ENCODE measurements around the gene COQ6. TPM values are rescaled to one million over a fixed set of nuclear protein-coding genes. Genes with fewer than 3 reads are reported as not detected.

The COQ6 gene
- total and polyA plus RNA-seq, 2 of the 8 experiments (the other 6 are each of a cell fraction or from before 2014, with no cell fraction given) = 9.5 to 15.5 TPM

GRCh38 chr14:73937012-73937411, 13.1 kb upstream of the COQ6 start:
- TF ChIP-seq EGR1 (IDR thresholded peaks at IDR 0.05; ENCODE audit: borderline replicate concordance, low read depth, low read length) = no peak
- TF ChIP-seq NANOG (IDR thresholded peaks at IDR 0.05; ENCODE audit: insufficient read depth, low read depth, low read length, poor library complexity, severe bottlenecking) = no peak
- no peak for TF ChIP-seq SIN3A (conservative IDR thresholded peaks at IDR 0.05 in 1 of 2, IDR thresholded peaks at IDR 0.05 in 1 of 2; ENCODE audit: low read depth in 1 of 2, low read length in 2 of 2)
- H3K4me3 ChIP-seq (ENCODE audit: extremely low read depth in 1 of 4, insufficient read depth in 2 of 4, low read depth in 3 of 4, low read length in 4 of 4) = no peak overlapping the region
- H2BK12ac ChIP-seq (ENCODE audit: low read depth, low read length) = no peak overlapping the region
- 86% methylated on average over 2 of the region's 2 CpGs; no CpG with 5 or more reads in 1 of the 2 experiments for WGBS, 2 experiments (ENCODE audit: extremely low coverage in 1 of 2, insufficient coverage in 1 of 2, insufficient read length in 1 of 2, insufficient replicate concordance in 2 of 2, low coverage in 1 of 2, low lambda C conversion rate in 2 of 2, missing lambda C conversion rate in 1 of 2)
- ChIA-PET CTCF (ENCODE audit: partially characterized antibody) (interaction anchor here (1.9 to 2.2 kb wide), 2 partner anchors 7 to 9 kb away, joined by 4 to 12 read pairs; no protein-coding TSS in a partner anchor), POLR2A (ENCODE audit: partially characterized antibody) (no interaction called here)
- H2AFZ ChIP-seq (ENCODE audit: low read length) = no peak overlapping the region
- H3K27ac ChIP-seq (ENCODE audit: low read depth, low read length) = no peak overlapping the region
- H3K4ac ChIP-seq (replicated peaks; ENCODE audit: insufficient read length, low read depth, low read length) = no peak overlapping the region
- no peaks in the 10 kb centered on the region for H3K23me2 ChIP-seq (ENCODE audit: low read depth, low read length)
- no peaks in the 10 kb centered on the region for H4K20me1 ChIP-seq (replicated peaks in 1 of 2; ENCODE audit: control insufficient read depth in 1 of 2, insufficient read depth in 2 of 2, low read length in 2 of 2)
- no peak overlapping the region for H3K9ac ChIP-seq (replicated peaks in 1 of 4; ENCODE audit: extremely low read depth in 1 of 4, low read depth in 3 of 4, low read length in 3 of 4)
- H3K4me1 ChIP-seq (replicated peaks in 1 of 4; ENCODE audit: control insufficient read depth in 3 of 4, insufficient read depth in 4 of 4, low read length in 3 of 4) = no peaks in the 10 kb centered on the region
- H3K23ac ChIP-seq (ENCODE audit: insufficient read length) = no peak overlapping the region
- H2BK120ac ChIP-seq (replicated peaks; ENCODE audit: low read depth, low read length) = no peak overlapping the region
- no peak overlapping the region for H3K18ac ChIP-seq (ENCODE audit: extremely low read depth, low read length)
- no peaks in the 10 kb centered on the region for H3K9me3 ChIP-seq (ENCODE audit: insufficient read depth in 2 of 2, low read depth in 1 of 2, low read length in 1 of 2)
- H3K27me3 ChIP-seq (replicated peaks in 1 of 4; ENCODE audit: control insufficient read depth in 3 of 4, extremely low read depth in 1 of 4, insufficient read depth in 3 of 4, low read length in 3 of 4) = no peaks in the 10 kb centered on the region
- DNase-seq (ENCODE audit: low read depth in 1 of 2, low spot score in 2 of 2) (no peak), FAIRE-seq (no peak)
- no peak overlapping the region for H2BK5ac ChIP-seq (ENCODE audit: low read depth, low read length)
- H2AK5ac ChIP-seq (ENCODE audit: low read depth, low read length) = no peak overlapping the region
- no peak overlapping the region for H3K14ac ChIP-seq (ENCODE audit: insufficient read length)
- no peak overlapping the region for H4K5ac ChIP-seq (ENCODE audit: insufficient read length, low read depth, low read length)
- no peak overlapping the region for H3K56ac ChIP-seq (replicated peaks; ENCODE audit: insufficient read length, low read depth, low read length)
- no peak overlapping the region for H3K4me2 ChIP-seq (ENCODE audit: insufficient read depth in 1 of 2, low read depth in 2 of 2, low read length in 2 of 2)
- no peaks in the 10 kb centered on the region for H3K79me2 ChIP-seq (ENCODE audit: control insufficient read depth in 1 of 2, insufficient read depth in 2 of 2, low read length in 2 of 2)
- H3K36me3 ChIP-seq (ENCODE audit: control insufficient read depth in 2 of 4, insufficient read depth in 4 of 4, low read length in 3 of 4) = peaks cover 0 to 6% (median 2%) of the 10 kb centered on the region in 4 experiments; a peak in 7 of 8 replicates
- H3K79me1 ChIP-seq (ENCODE audit: low read depth, low read length) = no peaks in the 10 kb centered on the region
- no peak overlapping the region for H2BK20ac ChIP-seq (ENCODE audit: low read length)
- no peak overlapping the region for H4K8ac ChIP-seq (ENCODE audit: extremely low read depth, insufficient read depth, low read length)
- H2BK15ac ChIP-seq (ENCODE audit: low read length) = no peak overlapping the region
- H4K91ac ChIP-seq (replicated peaks; ENCODE audit: insufficient read length, low read length) = no peak overlapping the region
